22Rv1 (cell line): ENCODE data around the gene STAT5B.

Experiments
- ZFX ChIP-seq: fragments of 450-650 bp; IDR thresholded peaks from 2 replicates; pipeline ENCODE4 v1.6.1; 2017; ENCODE audit warnings: antibody characterized with exemption, borderline replicate concordance
- TF ChIP-seq, protein P1 (sequence below): fragments of 450-650 bp; IDR thresholded peaks from 2 replicates; pipeline ENCODE4 v1.5.1; 2017; ENCODE audit warnings: mild to moderate bottlenecking

DNA sequence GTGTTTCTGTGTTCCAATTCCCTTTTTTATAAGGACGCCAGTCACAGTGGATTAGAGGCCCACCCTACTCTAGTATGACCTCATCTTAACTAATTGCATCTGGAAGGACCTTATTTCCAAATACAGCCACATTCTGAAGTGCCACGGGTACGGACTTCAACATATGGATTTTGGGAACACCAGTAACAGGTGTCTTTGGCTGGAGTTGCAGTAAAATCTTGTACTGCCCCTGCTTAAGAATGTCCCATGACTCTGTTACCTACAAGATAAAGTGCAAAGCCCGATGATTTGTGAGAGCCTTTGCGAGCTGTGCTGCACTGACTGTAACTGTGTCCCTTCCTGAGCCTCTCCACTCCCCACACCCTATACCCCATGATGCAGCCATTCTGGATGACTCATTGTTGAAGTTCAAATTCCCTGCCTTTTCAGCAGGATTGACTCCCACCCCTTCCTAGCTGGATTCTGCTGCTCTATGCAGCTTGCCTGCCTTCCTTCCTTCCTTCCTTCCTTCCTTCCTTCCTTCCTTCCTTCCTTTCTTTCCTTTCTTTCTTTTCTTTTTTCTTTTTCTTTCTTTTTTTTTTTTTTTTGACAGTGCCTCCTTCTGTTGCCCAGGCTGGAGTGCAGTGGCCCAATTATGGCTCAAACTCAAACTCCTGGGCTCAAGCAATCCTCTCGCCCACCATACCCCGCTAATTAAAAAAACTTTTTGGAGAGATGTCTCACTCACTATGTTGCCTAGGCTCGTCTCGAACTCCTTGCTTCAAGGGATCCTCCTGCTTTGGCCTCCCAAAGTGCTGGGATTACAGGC, 93.1 kb downstream of the STAT5B start:
- TF ChIP-seq, protein P1, sequence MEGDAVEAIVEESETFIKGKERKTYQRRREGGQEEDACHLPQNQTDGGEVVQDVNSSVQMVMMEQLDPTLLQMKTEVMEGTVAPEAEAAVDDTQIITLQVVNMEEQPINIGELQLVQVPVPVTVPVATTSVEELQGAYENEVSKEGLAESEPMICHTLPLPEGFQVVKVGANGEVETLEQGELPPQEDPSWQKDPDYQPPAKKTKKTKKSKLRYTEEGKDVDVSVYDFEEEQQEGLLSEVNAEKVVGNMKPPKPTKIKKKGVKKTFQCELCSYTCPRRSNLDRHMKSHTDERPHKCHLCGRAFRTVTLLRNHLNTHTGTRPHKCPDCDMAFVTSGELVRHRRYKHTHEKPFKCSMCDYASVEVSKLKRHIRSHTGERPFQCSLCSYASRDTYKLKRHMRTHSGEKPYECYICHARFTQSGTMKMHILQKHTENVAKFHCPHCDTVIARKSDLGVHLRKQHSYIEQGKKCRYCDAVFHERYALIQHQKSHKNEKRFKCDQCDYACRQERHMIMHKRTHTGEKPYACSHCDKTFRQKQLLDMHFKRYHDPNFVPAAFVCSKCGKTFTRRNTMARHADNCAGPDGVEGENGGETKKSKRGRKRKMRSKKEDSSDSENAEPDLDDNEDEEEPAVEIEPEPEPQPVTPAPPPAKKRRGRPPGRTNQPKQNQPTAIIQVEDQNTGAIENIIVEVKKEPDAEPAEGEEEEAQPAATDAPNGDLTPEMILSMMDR = no peak
- no peak for TF ChIP-seq ZFX
